Activated T-helper 1 cell treated with anti-CD3 and anti-CD28 coated beads, Interleukin-2, amount 50 U/mL, for 16 hours (primary cell): ENCODE results near the gene ULBP2.
"Not testable (repeated sequence)": the region's sequence is repeated elsewhere in the genome, so short reads cannot be mapped to it uniquely, and the experiment has no call there.

Experiments used
- DNase-seq, 2 donors: peaks; one replicate each; pipeline ENCODE4 v3.0.0-alpha.2; 2020; ENCODE audit warnings: low read depth in 1 of 2, low spot score in 1 of 2

The ULBP2 gene

DNA sequence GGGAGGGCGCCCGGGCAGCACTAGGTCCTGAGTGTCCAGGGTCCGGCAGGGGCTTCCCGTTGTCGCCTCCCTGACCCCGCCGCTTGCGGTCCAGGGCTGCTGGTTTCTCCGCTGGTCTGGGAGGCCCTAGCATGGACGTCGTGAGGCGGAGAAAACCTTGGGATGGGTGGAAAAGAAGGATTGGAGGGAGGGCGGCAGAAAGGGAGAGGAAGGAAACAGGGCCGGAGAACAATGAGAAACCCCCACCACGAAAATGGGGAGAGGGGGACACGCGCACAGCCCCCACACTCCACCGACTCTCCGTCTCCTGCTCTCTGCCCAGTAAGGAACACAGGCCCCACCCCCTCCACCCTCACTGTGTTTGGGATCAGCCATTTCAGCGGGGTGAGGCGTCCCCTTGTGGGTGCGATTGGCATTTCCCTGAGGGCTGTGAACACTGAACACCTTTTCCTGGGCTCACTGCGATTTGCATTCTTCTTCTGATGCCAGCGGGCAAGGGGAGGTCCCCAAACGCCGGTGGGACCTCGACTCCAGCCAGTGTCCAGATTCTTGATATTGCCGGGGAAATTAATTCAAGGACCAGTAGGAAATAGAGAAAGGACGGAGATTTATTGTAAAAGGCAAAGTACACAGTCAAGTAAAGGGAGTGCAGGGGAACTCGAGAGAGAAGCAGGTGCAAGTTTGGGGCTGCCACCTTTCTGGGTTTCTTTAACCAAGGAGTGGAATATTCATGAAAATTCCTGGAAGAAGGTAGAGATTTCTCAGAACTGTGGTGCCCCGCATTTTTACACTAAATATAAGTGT, 15.6 kb upstream of the ULBP2 start:
- DNase-seq: peak; percentile 49 to 50

- DNase-seq: not testable (repeated sequence)
Observed at GRCh38 chr6:149927025-149927424, 14.8 kb upstream of the ULBP2 start.

- DNase-seq: no peak
Observed at GRCh38 chr6:149929422-149929821, 12.4 kb upstream of the ULBP2 start.

- DNase-seq: no peak
Observed at GRCh38 chr6:149931501-149931900, 10.3 kb upstream of the ULBP2 start.

GRCh38 chr6:149933036-149933435, 8.8 kb upstream of the ULBP2 start:
- no peak for DNase-seq

DNA sequence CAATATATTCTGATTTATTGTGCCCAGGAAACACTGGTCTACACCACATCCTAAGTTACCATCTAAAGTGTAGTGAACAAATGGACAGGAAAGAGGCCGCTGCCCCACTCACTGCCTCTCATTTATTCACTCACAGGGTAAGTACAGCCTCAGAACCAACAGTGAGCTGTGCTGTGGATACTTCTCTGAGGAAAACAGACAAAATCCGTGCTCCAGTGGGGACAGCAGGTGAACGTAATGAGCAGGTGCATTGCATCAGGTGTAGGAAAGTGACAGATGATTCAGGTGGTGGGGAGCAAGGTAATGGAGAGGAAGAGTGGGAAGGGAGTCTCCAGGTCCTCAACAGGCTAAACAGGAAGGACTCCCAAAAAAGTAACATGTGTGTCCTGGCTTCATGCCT, 8.4 kb upstream of the ULBP2 start:
- no peak for DNase-seq

GRCh38 chr6:149934249-149935156, 7.3 kb upstream of the ULBP2 start:
- peak; percentile 44 to 48 for DNase-seq

- DNase-seq: no peak
Observed at GRCh38 chr6:149935246-149935645, 6.6 kb upstream of the ULBP2 start.

DNA sequence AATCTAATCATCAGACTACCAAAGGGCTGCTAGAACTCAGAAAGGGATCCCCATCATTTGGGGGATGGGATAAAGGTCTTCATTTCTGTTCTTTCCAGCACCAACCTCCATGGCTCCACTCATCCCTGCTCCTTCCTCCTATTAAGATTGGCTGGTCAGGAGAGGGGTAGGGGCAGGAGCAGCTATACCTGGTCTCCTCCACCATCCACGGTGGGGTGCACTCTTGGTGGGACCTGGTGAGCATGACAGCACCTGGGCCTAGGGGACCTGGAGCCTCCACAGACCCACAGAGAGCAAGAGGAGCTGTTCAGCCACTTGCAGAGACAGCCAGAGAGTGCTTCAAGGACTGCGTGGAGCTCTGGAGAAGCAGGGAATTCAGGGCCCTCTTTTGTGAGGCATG, 6.1 kb upstream of the ULBP2 start:
- no peak for DNase-seq

DNA sequence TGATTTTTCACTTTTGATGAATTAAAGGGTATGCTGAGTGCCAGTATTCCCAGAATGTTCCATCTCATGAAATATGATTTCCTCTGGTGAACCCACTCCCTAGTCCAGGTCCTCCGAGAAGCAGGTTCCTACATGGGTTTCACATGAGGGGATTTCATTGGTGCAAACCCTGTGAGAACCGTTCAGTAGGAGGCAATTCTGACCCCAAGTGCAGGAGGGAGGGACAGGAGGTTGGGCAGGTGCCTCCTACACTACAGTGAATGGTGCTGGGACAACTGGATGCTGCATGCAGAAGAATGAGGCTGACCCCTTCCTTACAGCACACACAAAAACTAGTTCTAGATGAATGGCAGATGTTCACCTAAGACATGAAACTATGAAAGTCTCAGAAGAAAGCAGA, 5.1 kb upstream of the ULBP2 start:
- no peak for DNase-seq

DNA sequence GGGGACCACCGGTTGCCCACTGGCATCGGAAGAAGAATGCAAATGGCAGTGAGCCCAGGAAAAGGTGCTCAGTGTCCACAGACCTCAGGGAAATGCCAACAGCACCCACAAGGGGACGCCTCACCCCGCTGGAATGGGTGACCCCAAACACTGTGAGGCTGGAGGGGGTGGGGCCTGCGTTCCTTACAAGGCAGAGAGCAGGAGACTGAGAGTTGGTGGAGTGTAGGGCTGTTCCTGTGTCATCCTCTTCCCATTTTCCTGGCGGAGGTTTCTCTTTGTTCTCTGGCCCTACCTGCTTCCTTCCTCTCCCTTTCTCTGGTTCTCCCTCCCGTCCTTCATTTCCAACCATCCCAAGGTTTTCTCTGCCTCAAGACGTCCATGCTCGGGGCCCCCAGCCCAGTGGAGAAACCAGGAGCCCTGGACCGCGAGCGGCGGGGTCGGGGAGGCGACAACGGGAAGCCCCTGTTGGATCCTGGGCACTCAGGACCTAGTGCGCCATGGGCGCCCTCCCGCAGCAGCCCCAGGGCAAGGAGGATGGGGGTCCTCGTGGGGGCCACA, 3.7 kb upstream of the ULBP2 start:
- DNase-seq: not testable (repeated sequence)

DNA sequence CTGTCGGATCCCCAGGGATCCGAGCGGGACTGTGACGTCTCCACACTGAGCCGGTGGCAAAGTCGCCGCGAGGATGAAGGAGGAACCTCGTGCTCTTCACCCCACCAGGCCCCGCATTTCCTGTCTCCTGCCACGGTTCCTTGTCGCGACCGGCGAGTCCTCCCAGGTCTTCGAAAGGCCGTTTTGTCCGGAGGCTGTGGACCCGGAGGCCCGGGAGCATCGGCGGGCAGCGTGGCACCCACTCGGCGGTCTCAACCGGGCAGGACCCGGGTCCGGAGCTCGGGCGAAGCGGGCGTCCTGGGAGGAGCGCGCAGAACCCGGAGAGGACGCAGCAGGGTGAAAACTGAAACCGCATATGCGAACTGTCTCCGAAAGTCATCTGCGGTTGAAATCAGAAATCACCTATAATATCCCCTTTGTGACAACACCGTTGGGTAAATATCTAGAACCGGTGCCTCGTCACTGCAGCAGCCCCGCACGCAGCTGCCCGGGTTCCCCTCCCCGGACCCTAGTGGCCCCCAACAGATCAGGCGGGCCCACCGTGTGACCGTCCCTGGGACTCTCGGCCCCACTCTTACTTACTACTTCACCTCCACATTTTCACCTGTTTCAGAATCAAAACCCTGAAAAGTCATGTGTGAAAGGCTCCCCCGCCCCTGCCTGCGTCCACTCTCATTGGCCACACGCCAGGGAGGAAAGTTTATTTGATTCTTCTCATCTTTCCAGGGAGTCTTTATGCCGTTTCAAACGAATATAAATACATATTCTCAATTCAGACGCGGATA, 3.1 kb upstream of the ULBP2 start:
- no peak for DNase-seq

DNA sequence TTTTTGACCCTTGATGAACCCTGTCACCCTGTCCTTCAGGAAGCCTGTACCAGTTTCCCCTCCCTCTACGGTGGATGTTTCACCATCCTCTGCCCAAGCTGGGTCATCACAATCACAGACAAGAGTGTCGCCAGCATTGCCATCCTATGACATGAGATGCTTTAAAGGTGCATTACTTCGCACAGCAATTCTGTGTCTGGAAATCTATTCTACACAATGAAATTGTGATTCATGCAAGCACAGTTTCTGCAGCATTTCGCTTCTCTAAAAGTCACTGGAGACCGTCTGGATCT, 2.5 kb upstream of the ULBP2 start:
- DNase-seq: no peak

DNA sequence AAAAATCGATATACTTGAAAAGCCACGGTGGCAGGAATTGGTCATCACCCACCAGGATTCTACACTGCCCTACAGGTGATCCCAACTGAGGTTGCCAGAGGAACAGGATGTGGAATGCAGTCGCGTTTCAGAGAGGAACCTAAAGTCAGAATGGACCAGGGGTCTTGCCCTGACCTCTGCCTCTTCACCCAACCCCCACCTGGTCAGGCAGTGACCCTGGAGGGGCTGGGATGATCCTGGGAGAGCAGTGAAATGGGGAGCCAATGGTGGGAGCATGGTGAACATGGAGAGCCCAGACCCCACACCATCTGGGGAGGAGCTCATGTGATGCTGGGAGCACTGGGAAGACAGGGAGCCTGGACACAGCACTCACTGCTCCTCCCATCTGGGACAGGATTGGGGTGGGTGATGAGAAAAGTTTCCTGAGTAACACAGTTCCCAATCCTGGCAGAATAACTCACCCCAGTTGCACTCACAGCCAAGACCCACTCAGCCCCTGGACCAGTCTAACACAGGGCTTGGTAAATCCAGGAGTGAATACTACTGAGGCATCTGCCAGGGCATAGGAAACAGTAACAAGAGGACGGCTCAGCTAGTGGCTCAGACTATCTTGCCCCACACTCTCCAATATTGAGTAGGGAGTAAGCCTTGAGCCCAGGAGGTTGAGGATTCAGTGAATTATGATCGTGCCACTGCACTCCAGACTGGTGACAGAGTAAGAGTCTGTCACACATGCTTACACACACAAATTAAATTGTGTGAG, 1.7 kb upstream of the ULBP2 start:
- DNase-seq: no peak

GRCh38 chr6:149940672-149940982, 1.2 kb upstream of the ULBP2 start:
- no peak for DNase-seq

GRCh38 chr6:149942461-149942829, 631 bp downstream of the ULBP2 start:
- DNase-seq: no peak

DNA sequence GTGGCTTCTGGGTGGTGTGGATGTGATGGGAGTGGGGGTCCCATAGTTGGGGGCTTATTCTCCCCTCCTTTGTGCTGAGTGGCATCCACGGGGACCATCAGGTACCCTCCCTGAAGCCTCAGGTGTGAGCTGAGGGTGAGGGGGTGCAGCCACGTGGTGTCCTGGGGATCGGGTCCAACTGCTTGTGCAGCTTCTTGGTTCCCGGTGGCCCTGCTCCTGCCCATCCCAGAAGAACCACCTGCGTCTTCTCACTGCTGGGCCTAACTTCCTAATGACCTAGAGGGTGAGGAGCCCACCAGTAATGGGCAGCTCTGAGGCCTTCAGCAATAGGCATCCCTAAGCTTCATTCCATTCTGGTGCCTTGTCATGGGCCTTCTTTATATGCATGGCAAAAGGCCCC, 1.5 kb downstream of the ULBP2 start:
- DNase-seq: not testable (repeated sequence)

- not testable (repeated sequence) for DNase-seq
Observed at GRCh38 chr6:149945276-149945675, 3.5 kb downstream of the ULBP2 start.

GRCh38 chr6:149946631-149947030, 4.8 kb downstream of the ULBP2 start:
- not testable (repeated sequence) for DNase-seq

DNA sequence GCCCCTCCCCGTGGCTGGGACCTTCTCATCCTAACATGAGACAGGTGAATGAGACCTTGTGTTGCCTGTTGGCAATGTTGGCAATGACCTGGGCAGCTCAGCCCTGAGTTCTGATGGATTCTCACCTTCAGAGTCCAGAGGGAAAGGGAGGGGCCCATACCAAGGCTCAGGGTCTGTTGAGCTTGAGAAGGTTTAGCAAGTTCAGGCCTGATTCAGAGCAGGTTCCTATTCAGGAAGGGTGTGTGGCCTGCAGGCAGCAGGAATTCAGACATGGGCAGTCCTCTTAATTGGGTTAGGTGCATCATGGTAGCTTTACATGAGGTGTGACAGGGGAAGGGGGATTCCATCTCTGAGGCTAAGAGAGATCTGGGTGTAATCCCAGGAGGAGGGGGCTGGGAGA, 5.7 kb downstream of the ULBP2 start:
- DNase-seq: not testable (repeated sequence)

DNA sequence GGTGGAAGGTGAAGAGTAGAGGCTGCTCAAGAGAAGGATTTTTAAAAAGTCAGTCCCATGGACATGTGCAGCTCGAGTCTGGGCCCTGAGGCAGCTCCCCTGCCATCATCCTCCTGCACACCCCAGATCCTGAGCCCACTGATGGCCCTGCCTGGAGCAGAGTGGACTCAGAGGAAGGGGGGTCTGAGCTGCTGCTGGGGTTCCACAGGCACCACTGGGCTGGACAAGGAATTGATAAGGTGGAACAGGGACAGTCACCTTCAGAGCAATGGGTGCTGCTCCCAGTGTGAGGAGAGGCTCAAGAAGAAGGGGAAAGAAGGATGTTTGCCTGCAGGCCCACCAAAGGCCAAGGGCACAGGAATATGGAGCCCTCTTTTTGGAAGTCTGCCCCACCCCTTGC, 6.2 kb downstream of the ULBP2 start:
- no peak for DNase-seq
